ENCODE data around the gene PLXDC2.

DNA sequence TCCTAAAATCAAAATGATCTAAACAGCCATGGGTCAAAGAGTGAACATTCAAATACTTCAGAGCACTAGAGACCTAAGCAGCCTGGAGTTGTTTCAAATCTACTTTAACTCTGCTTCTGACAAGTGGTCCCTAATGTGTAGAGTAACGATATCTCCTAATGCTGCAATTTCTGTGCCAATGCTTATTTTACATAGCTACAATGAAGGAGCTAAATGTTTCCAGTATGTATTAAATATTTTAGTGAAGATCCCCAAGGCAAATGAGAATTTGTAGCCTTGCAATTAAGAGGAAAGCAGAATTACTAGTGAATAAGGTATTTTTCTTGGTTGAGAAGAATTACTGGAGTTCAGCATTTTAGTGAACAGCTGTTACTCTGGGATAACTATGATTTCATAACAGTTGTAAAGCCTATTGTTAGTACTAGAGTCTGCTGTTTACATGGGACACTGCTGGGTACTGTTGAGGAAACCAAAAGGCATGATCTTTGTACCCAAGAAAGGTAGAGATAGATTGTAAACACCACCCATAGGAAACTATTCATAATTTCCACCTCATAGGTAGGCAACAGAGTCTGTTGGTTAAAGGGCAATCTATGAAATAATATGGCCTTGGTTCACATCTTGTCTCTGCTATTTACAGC, 271.9 kb downstream of the PLXDC2 start:
- TF ChIP-seq, protein P1, sequence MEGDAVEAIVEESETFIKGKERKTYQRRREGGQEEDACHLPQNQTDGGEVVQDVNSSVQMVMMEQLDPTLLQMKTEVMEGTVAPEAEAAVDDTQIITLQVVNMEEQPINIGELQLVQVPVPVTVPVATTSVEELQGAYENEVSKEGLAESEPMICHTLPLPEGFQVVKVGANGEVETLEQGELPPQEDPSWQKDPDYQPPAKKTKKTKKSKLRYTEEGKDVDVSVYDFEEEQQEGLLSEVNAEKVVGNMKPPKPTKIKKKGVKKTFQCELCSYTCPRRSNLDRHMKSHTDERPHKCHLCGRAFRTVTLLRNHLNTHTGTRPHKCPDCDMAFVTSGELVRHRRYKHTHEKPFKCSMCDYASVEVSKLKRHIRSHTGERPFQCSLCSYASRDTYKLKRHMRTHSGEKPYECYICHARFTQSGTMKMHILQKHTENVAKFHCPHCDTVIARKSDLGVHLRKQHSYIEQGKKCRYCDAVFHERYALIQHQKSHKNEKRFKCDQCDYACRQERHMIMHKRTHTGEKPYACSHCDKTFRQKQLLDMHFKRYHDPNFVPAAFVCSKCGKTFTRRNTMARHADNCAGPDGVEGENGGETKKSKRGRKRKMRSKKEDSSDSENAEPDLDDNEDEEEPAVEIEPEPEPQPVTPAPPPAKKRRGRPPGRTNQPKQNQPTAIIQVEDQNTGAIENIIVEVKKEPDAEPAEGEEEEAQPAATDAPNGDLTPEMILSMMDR (IDR thresholded peaks at IDR 0.05): no peak
- TF ChIP-seq POLR2A (IDR thresholded peaks at IDR 0.05): no peak

Measured in heart left ventricle (tissue), 13 donors.